ENCODE data around the gene EMX1.

The EMX1 gene

DNA sequence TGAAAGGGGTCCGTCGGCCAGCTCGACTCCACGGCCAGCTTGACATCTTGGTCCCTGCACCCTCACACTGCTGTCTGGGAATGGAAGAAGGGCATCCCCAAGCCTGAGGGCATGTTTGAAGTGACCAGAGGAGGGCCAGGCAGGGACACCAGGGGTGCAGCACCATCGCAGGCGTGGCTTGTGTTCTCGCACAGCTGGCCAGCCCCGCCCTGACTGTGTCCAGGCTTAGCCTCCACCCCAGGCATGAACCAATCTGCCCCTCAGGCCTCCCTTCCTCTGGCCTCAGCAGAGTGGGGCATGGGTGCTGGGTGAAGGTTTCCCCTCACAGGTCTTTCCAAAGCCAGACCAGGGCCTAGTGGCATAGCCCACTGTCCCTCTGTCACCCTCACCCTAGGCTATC, 25.0 kb downstream of the EMX1 start:
- Histone ChIP-seq H3K4me3 (replicated peaks; ENCODE audit: insufficient read depth, low read length) (no peak overlapping the region), H3K27me3 (ENCODE audit: insufficient read depth, poor library complexity, severe bottlenecking) (no peaks in the 10 kb centered on the region), H3K27ac (replicated peaks) (no peak overlapping the region)
- DNase-seq (ENCODE audit: low read depth in 1 of 2, low spot score in 1 of 2) = no peak
- TF ChIP-seq, protein P1, sequence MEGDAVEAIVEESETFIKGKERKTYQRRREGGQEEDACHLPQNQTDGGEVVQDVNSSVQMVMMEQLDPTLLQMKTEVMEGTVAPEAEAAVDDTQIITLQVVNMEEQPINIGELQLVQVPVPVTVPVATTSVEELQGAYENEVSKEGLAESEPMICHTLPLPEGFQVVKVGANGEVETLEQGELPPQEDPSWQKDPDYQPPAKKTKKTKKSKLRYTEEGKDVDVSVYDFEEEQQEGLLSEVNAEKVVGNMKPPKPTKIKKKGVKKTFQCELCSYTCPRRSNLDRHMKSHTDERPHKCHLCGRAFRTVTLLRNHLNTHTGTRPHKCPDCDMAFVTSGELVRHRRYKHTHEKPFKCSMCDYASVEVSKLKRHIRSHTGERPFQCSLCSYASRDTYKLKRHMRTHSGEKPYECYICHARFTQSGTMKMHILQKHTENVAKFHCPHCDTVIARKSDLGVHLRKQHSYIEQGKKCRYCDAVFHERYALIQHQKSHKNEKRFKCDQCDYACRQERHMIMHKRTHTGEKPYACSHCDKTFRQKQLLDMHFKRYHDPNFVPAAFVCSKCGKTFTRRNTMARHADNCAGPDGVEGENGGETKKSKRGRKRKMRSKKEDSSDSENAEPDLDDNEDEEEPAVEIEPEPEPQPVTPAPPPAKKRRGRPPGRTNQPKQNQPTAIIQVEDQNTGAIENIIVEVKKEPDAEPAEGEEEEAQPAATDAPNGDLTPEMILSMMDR (IDR thresholded peaks at IDR 0.05; ENCODE audit: insufficient read depth, low read length) = no peak
- TF ChIP-seq, protein P2, sequence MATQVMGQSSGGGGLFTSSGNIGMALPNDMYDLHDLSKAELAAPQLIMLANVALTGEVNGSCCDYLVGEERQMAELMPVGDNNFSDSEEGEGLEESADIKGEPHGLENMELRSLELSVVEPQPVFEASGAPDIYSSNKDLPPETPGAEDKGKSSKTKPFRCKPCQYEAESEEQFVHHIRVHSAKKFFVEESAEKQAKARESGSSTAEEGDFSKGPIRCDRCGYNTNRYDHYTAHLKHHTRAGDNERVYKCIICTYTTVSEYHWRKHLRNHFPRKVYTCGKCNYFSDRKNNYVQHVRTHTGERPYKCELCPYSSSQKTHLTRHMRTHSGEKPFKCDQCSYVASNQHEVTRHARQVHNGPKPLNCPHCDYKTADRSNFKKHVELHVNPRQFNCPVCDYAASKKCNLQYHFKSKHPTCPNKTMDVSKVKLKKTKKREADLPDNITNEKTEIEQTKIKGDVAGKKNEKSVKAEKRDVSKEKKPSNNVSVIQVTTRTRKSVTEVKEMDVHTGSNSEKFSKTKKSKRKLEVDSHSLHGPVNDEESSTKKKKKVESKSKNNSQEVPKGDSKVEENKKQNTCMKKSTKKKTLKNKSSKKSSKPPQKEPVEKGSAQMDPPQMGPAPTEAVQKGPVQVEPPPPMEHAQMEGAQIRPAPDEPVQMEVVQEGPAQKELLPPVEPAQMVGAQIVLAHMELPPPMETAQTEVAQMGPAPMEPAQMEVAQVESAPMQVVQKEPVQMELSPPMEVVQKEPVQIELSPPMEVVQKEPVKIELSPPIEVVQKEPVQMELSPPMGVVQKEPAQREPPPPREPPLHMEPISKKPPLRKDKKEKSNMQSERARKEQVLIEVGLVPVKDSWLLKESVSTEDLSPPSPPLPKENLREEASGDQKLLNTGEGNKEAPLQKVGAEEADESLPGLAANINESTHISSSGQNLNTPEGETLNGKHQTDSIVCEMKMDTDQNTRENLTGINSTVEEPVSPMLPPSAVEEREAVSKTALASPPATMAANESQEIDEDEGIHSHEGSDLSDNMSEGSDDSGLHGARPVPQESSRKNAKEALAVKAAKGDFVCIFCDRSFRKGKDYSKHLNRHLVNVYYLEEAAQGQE (IDR thresholded peaks at IDR 0.05; ENCODE audit: insufficient replicate concordance, low read depth) = no peak

DNA sequence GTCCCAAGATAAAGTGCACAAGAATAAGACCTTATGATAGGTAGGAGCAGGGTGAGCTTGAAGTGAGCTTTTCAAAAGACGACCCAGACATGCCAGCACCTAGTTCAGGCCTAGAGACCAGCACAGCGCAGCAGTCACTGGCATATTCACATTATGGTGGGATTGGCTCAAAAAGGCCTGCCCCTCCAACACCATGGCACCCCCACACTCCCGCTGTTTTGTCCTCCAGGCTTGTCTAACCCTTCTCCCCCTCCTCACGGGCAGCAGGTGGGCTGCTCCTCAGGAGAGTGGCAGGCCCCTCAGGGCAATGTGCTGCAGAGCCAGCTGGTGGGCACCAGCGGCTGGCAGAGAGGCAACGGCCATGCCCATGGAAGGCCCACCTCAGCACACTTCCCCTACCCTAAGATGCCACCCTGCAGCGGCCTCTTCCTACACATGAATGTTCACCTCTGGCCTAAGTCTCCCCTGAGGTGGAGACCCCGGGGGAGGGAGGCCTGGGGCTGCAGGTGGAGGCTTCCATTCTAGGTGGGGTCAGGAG, 25.6 kb downstream of the EMX1 start:
- TF ChIP-seq POLR2AphosphoS5 (IDR thresholded peaks at IDR 0.05; ENCODE audit: low read depth) = no peak
- TF ChIP-seq SPI1 (IDR thresholded peaks at IDR 0.05; ENCODE audit: borderline replicate concordance, low read depth) = no peak
- TF ChIP-seq, protein P2 (IDR thresholded peaks at IDR 0.05; ENCODE audit: insufficient replicate concordance, low read depth) = no peak
- TF ChIP-seq, protein P1 (IDR thresholded peaks at IDR 0.05; ENCODE audit: insufficient read depth, low read length) = no peak
- TF ChIP-seq GABPA (IDR thresholded peaks at IDR 0.05; ENCODE audit: low read depth) = no peak
- no peak for DNase-seq (ENCODE audit: low read depth in 1 of 2, low spot score in 1 of 2)
- no peaks in the 10 kb centered on the region for H3K27me3 ChIP-seq (ENCODE audit: insufficient read depth, poor library complexity, severe bottlenecking)
- H3K4me3 ChIP-seq (replicated peaks; ENCODE audit: insufficient read depth, low read length) = no peak overlapping the region
- no peak overlapping the region for H3K27ac ChIP-seq (replicated peaks)

DNA sequence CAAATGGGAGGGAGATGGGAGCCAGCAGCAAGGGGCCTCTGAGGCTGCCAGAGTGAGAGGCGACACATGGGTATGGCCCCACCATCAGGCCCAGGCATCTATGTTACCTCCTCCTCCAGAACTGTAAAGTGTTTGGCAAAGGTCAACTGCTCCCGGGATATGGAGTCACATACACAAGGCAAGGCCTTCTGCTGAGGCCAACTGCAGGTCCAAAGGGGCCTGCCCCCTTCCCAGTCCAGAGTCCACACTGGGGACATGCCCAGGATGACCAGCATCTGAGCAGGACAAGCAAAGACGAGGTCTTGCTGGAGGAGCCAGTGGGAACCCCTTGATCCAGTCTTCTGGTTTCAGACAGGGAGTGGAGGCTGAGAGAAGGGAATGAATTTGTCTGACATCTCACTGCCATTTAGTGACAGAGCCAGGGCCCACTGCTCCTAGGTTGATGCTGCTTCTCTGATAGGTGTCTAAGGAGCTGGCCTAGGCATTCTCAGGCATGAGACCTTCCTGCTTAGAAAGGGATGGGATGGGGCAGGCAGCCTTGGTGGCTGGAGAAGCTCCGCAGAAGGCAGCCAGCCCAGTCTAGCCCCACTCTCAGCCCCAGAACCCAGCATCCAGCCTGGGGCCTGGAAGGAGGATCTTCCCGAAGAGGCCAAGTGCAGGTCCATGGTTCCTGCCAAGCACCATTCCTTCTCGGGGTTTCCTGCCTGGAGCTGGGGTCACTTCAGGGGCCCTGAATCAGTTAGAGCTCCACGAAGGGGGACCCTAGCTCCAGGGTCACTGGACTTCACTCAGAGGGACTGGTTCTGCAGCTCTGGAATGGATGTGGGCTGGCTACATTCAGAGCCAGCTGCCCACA, 26.4 kb downstream of the EMX1 start:
- no peaks in the 10 kb centered on the region for H3K27me3 ChIP-seq (ENCODE audit: insufficient read depth, poor library complexity, severe bottlenecking)
- no peak for DNase-seq (ENCODE audit: low read depth in 1 of 2, low spot score in 1 of 2)
- H3K27ac ChIP-seq (replicated peaks) = no peak overlapping the region
- no peak for TF ChIP-seq GABPA (IDR thresholded peaks at IDR 0.05; ENCODE audit: low read depth)
- TF ChIP-seq, protein P2 (IDR thresholded peaks at IDR 0.05; ENCODE audit: insufficient replicate concordance, low read depth) = no peak
- TF ChIP-seq SPI1 (IDR thresholded peaks at IDR 0.05; ENCODE audit: borderline replicate concordance, low read depth) = no peak
- TF ChIP-seq, protein P1 (IDR thresholded peaks at IDR 0.05; ENCODE audit: insufficient read depth, low read length) = no peak
- TF ChIP-seq POLR2AphosphoS5 (IDR thresholded peaks at IDR 0.05; ENCODE audit: low read depth) = no peak
- H3K4me3 ChIP-seq (replicated peaks; ENCODE audit: insufficient read depth, low read length) = no peak overlapping the region
